ENCODE data around the gene IFNGR1. TPM values are rescaled to one million over a fixed set of nuclear protein-coding genes. Genes with fewer than 3 reads are reported as not detected.

Gene IFNGR1
- total RNA-seq, 1 donor from 2014 or later: 58.3 TPM

DNA sequence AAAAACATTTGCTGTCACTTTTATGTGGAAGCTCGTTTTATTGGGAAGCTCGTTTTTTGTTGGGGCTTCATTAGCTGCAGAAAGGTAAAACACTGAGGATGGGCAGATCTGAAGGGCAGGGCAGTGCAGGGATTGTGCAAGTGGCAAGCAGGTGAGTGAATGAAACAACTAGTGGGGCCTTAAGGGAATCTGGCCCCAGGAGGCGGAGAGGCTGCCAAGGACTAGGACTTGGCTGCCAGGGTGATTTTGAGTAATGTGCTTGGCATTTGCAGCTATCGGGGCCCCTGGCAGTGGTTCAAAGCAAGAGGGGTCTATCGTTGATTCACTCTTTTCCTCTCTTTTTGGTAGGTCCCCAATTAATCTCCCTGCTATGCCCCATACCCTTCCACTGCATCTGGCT is 57.2 kb downstream of the IFNGR1 start:
- Mint-ChIP-seq H3K36me3 (ENCODE audit: low read depth, unreplicated experiment) (peaks cover 23% of the 10 kb centered on the region), H3K27ac (ENCODE audit: unreplicated experiment) (no peak overlapping the region), H3K27me3 (ENCODE audit: unreplicated experiment) (peaks cover 2% of the 10 kb centered on the region), H3K4me3 (ENCODE audit: unreplicated experiment) (no peak overlapping the region), H3K4me1 (ENCODE audit: unreplicated experiment) (peaks cover 4% of the 10 kb centered on the region), H3K9me3 (ENCODE audit: unreplicated experiment) (peaks cover 19% of the 10 kb centered on the region)
- TF ChIP-seq CTCF (IDR thresholded peaks at IDR 0.05; ENCODE audit: unreplicated experiment): no peak
- DNase-seq (ENCODE audit: low spot score): no peak

GRCh38 chr6:137160763-137161162 is 58.4 kb downstream of the IFNGR1 start:
- no peak for DNase-seq (ENCODE audit: low spot score)
- Mint-ChIP-seq H3K36me3 (ENCODE audit: low read depth, unreplicated experiment) (peaks cover 23% of the 10 kb centered on the region), H3K27me3 (ENCODE audit: unreplicated experiment) (peaks cover 2% of the 10 kb centered on the region), H3K9me3 (ENCODE audit: unreplicated experiment) (peaks cover 14% of the 10 kb centered on the region), H3K4me3 (ENCODE audit: unreplicated experiment) (no peak overlapping the region), H3K27ac (ENCODE audit: unreplicated experiment) (no peak overlapping the region), H3K4me1 (ENCODE audit: unreplicated experiment) (peaks cover 4% of the 10 kb centered on the region)
- no peak for TF ChIP-seq CTCF (IDR thresholded peaks at IDR 0.05; ENCODE audit: unreplicated experiment)

GRCh38 chr6:137159912-137160311 is 59.3 kb downstream of the IFNGR1 start:
- Mint-ChIP-seq H3K27ac (ENCODE audit: unreplicated experiment) (no peak overlapping the region), H3K4me1 (ENCODE audit: unreplicated experiment) (no peaks in the 10 kb centered on the region), H3K9me3 (ENCODE audit: unreplicated experiment) (peaks cover 9% of the 10 kb centered on the region), H3K27me3 (ENCODE audit: unreplicated experiment) (no peaks in the 10 kb centered on the region), H3K36me3 (ENCODE audit: low read depth, unreplicated experiment) (peaks cover 18% of the 10 kb centered on the region), H3K4me3 (ENCODE audit: unreplicated experiment) (no peak overlapping the region)
- no peak for TF ChIP-seq CTCF (IDR thresholded peaks at IDR 0.05; ENCODE audit: unreplicated experiment)
- DNase-seq (ENCODE audit: low spot score): no peak

GRCh38 chr6:137157601-137158000 is 61.6 kb downstream of the IFNGR1 start:
- no peak for TF ChIP-seq CTCF (IDR thresholded peaks at IDR 0.05; ENCODE audit: unreplicated experiment)
- Mint-ChIP-seq H3K36me3 (ENCODE audit: low read depth, unreplicated experiment) (peaks cover 4% of the 10 kb centered on the region), H3K9me3 (ENCODE audit: unreplicated experiment) (peaks cover 3% of the 10 kb centered on the region), H3K4me3 (ENCODE audit: unreplicated experiment) (no peak overlapping the region), H3K27me3 (ENCODE audit: unreplicated experiment) (no peaks in the 10 kb centered on the region), H3K27ac (ENCODE audit: unreplicated experiment) (no peak overlapping the region), H3K4me1 (ENCODE audit: unreplicated experiment) (no peaks in the 10 kb centered on the region)
- DNase-seq (ENCODE audit: low spot score): no peak

GRCh38 chr6:137156650-137157049 is 62.5 kb downstream of the IFNGR1 start:
- no peaks in the 10 kb centered on the region for H3K9me3 Mint-ChIP-seq (ENCODE audit: unreplicated experiment)
- H3K27ac Mint-ChIP-seq (ENCODE audit: unreplicated experiment): no peak overlapping the region
- no peak for TF ChIP-seq CTCF (IDR thresholded peaks at IDR 0.05; ENCODE audit: unreplicated experiment)
- H3K36me3 Mint-ChIP-seq (ENCODE audit: low read depth, unreplicated experiment): no peaks in the 10 kb centered on the region
- no peak overlapping the region for H3K4me3 Mint-ChIP-seq (ENCODE audit: unreplicated experiment)
- H3K4me1 Mint-ChIP-seq (ENCODE audit: unreplicated experiment): no peaks in the 10 kb centered on the region
- no peaks in the 10 kb centered on the region for H3K27me3 Mint-ChIP-seq (ENCODE audit: unreplicated experiment)
- DNase-seq (ENCODE audit: low spot score): no peak
